Measurements from ENCODE around the gene CTNNA2.
A peak's percentile ranks its signal among the peaks of the same experiment; 100 is the strongest.

- TF ChIP-seq GATA2 (IDR thresholded peaks at IDR 0.05; ENCODE audit: low read depth, low read length) (peak; percentile 67), GATA3 (IDR thresholded peaks at IDR 0.05; ENCODE audit: low read depth, low read length) (peak; percentile 57; the same call in 1 of the 2 replicates)
These were observed 507.0 kb downstream of the CTNNA2 start for GRCh38 chr2:80019571-80020460.

All from SH-SY5Y (cell line).